Measurements from ENCODE around the gene GPD2. TPM values are rescaled to one million over a fixed set of nuclear protein-coding genes. Genes with fewer than 3 reads are reported as not detected.

GPD2 gene
- total and polyA plus RNA-seq, 2 of the 13 experiments (the other 11 are each of a cell fraction or from before 2014, with no cell fraction given), result not detected

- TF ChIP-seq DNMT3B (CRISPR knock-in tag; conservative IDR thresholded peaks at IDR 0.05) (no peak), ZNF207 (IDR thresholded peaks at IDR 0.05; ENCODE audit: borderline replicate concordance) (no peak), GATAD1 (CRISPR knock-in tag; IDR thresholded peaks at IDR 0.05) (no peak)
These were observed 153.4 kb downstream of the GPD2 start (continued) for GRCh38 chr2:156589381-156590079.

DNA sequence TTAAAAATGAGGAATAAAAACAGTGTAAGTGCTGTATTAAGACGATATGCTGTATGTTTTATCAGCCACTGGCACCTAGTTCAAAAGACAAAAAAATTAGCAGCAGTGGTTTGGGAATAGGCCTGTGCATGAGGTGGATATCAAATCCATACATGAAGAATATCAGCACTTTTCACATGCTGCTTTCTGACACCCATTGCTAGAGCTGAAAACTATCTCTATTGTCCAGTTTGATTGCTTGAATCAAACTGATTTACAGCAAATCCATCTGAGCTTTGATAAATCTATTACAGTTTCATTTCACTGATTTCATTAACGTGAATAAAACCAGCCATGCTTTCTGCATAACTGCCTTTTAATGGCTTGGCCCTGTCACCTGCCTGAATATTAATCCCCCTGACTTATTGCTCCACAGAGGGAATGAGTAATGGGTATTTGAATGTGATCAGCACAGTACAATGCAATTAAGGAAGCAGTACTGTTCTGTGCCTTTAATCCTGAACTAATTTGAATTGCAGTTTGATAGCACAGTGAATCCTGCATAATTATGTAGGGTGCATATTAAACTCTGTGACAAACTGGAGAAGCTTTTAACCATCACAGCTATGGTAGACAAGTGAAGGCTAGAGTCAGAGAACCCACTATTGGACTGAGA, 154.0 kb downstream of the GPD2 start:
- ChIA-PET POLR2A (no interaction called here), CTCF (ENCODE audit: low intra/inter-chr PET ratio, low total read pairs) (interaction anchor here (1.6 to 1.8 kb wide), 2 partner anchors 255 to 1221 kb away, joined by 7 to 8 read pairs; no protein-coding TSS in a partner anchor)
- in situ Hi-C loops (cut with HindIII; ENCODE audit: extremely low pct_ligation_motif_present, low pct_unique_long_range_greater_than_20kb), result no loop called here
- Histone ChIP-seq H3K79me2 (ENCODE audit: insufficient read depth, low read length) (no peaks in the 10 kb centered on the region), H3K4me1 (ENCODE audit: insufficient read depth, low read length) (0 out of 2 replicates have a peak, but pooled peaks cover 8% of the 10 kb centered on the region), H3K36me3 (replicated peaks in 1 of 2; ENCODE audit: control insufficient read depth in 1 of 2, insufficient read depth in 2 of 2, low read length in 2 of 2) (no peaks in the 10 kb centered on the region), H4K20me1 (ENCODE audit: insufficient read depth, low read length) (no peaks in the 10 kb centered on the region), H3K27me3 (ENCODE audit: control insufficient read depth in 1 of 2, insufficient read depth in 2 of 2, low read length in 2 of 2) (no peaks in the 10 kb centered on the region), H3K9ac (ENCODE audit: insufficient read depth, low read depth, low read length) (no peak overlapping the region), H3K27ac (ENCODE audit: extremely low read length, insufficient read depth, low read length) (no peak overlapping the region), H3K4me2 (ENCODE audit: low read depth, low read length) (no peak overlapping the region), H2AFZ (ENCODE audit: low read length) (no peak overlapping the region), H3K4me3 (replicated peaks in 1 of 3; ENCODE audit: insufficient read depth in 1 of 3, low read depth in 2 of 3, low read length in 3 of 3) (no peak overlapping the region), H3K9me3 (ENCODE audit: low read length) (no peaks in the 10 kb centered on the region)
- 2% methylated on average over 2 of the region's 2 CpGs for WGBS (ENCODE audit: low lambda C conversion rate)
- TF ChIP-seq ETS1 (CRISPR knock-in tag; IDR thresholded peaks at IDR 0.05) (no peak), ZNF609 (CRISPR knock-in tag; IDR thresholded peaks at IDR 0.05; ENCODE audit: borderline replicate concordance) (no peak), TGIF2 (CRISPR knock-in tag; IDR thresholded peaks at IDR 0.05) (no peak), THAP11 (CRISPR knock-in tag; IDR thresholded peaks at IDR 0.05) (no peak), ZNF589 (CRISPR knock-in tag; conservative IDR thresholded peaks at IDR 0.05) (no peak), ZNF790 (CRISPR knock-in tag; IDR thresholded peaks at IDR 0.05; ENCODE audit: borderline replicate concordance) (no peak), ZNF556 (CRISPR knock-in tag; IDR thresholded peaks at IDR 0.05; ENCODE audit: borderline replicate concordance) (no peak)
- intact Hi-C loops (cut with micrococcal nuclease; ENCODE audit: unreplicated experiment), result loop anchor here (5.0 kb wide), 1 partner anchor 602 kb away; no protein-coding TSS in a partner anchor
- DNase-seq (ENCODE audit: low spot score), result no peak
- BruUV-seq (replicated peaks), result no TSS peak
- no peak for ATAC-seq
- no peak for FAIRE-seq
